GM10266 (cell line): ENCODE measurements around the gene MAGI1.

Experiments used
- DNase-seq: peaks from one replicate; pipeline ENCODE4 v3.0.0; 2012; ENCODE audit errors: extremely low spot score
- TF ChIP-seq, protein P1 (sequence below): IDR thresholded peaks from 2 replicates; pipeline ENCODE4 v1.5.1; 2012; ENCODE audit warnings: mild to moderate bottlenecking, low read depth; ENCODE audit not compliant: control insufficient read depth, insufficient read depth; ENCODE audit errors: missing control alignments

MAGI1 gene

DNA sequence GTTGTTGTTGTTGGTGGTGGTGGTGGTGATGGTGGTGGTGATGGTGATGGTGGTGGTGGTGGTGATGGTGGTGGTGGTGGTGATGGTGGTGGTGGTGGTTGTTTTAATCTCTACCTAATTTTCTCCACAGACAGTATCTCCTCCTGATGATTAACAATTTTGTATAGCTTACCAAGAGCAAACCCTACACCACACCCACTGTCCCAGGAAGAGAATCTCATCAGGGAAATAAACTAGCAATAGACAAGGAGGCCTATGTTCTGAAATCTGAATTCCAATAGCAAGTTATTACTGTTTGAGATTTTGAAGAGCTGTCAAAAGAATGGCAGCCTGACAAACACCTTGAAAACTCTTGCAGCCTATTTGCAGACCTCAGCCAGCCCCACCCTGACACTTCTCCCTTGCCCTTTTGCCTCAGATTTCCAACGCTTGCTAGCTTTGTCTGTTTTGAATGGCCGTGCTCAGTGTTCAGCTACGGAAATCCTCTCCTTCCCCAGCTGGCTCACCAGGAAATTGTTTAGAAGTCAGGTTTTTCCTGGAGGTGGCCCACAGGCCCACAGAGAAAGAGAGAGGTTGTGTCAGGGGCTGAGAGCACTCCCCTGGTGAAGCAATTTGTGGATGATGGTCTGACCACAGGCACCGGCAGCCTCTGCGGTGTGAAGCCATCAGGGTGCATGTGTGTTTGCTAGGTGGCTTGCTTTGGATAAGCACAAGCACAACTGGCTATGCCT is 101.6 kb downstream of the MAGI1 start:
- no peak for DNase-seq
- TF ChIP-seq, protein P1, sequence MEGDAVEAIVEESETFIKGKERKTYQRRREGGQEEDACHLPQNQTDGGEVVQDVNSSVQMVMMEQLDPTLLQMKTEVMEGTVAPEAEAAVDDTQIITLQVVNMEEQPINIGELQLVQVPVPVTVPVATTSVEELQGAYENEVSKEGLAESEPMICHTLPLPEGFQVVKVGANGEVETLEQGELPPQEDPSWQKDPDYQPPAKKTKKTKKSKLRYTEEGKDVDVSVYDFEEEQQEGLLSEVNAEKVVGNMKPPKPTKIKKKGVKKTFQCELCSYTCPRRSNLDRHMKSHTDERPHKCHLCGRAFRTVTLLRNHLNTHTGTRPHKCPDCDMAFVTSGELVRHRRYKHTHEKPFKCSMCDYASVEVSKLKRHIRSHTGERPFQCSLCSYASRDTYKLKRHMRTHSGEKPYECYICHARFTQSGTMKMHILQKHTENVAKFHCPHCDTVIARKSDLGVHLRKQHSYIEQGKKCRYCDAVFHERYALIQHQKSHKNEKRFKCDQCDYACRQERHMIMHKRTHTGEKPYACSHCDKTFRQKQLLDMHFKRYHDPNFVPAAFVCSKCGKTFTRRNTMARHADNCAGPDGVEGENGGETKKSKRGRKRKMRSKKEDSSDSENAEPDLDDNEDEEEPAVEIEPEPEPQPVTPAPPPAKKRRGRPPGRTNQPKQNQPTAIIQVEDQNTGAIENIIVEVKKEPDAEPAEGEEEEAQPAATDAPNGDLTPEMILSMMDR, result no peak

DNA sequence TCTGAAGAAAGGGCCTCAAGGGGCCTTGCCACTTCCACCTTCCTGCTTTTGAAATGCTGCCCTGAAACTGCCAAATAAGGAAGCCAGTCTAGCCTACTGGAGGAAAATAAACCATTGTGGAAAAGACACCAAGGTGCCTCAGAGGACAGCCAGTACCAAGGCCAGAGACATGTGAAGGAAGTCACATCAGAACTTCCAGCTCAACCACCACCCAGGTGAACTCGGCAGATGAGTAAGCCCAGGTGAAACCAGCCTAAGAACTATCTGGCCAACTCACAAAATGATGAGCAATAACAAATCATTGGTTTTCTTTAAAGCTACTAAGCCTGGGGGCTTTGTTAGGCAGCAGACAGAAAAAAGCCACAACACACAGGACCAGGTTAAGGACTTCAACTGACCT is 103.0 kb downstream of the MAGI1 start:
- DNase-seq, result no peak
- TF ChIP-seq, protein P1, result no peak

DNA sequence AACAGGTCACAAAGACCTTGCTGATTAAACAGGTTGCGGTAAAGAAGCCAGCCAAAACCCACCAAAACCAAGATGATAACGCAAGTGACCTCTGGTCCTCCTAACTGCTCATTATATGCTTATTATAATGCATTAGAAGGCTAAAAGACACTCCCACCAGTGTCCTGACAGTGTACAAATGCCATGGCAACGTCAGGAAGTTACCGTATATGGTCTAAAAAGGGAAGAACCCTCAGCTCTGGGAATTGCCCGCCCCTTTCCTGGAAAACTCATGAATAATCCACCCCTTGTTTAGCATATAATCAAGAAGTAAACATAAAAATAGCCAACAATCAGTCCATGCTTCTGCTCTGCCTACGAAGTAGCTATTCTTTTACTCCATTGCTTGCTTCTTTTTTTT is 108.1 kb downstream of the MAGI1 start:
- no peak for DNase-seq
- TF ChIP-seq, protein P1, result no peak

DNA sequence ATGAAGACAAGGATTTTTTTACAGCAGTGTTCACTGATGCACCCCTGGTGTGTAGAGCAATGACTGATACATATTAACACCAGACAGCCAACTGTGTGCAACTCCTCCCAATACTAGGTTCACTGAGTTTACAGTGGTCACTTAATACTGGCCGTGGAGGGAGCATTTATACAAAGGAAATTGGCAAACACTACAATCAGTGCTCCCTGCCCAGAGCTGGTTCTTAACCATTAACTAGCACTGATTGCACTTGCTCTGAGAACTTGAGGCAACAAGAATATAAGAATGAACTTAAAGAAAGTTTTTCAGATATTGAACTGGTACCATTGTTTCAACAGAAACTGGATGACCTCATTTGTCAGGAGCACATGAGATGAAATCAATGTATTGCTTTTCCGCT is 110.6 kb downstream of the MAGI1 start:
- TF ChIP-seq, protein P1, result no peak
- no peak for DNase-seq

DNA sequence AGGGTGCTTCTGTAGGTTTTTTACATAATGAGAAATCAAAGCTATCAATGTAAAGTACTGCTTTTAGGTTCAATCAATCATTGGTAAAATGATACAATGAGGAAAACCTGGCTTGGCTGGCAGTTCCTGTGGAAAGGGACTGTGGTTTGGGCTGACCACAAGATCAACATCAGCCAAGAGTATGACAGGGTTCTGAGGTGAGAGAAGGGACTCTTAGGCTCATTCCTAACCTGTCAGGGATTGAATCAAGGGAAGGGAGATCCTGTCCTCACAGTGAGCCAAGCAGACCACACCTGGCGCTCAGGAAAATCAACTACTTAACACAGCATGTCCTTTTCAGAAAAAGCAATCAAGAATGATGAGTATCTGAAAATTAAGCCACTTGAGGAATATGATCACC is 111.1 kb downstream of the MAGI1 start:
- no peak for DNase-seq

DNA sequence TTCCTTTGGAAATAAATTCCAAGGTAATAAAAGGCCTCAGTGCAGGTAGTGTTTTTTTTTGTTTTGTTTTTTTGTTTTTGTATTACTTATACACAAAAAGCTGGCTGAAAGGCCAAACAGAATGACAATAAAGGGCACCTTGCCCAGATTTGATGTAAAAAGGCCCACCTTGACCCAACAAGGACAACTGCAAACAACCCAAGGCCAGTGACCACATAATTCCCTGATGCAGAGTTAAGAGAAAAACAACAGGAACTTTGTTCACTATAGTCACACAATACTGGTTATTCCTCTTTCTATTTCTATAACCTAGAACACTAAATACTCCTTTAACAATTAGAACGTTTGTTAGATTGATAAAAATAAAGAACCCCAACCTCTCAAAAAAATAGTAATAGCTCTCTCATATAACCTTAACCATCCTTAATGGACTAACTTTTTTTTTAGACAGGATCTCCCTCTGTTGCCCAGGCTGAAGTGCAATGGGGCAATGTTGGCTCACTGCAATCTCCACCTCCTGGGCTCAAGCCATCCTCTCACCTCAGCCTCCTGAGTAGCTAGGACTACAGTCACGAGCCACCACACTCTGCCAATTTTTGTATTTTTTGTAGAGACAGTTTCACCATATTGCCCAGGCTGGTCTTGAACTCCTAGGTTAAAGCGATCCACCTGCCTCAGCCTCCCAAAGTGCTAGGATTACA is 113.3 kb downstream of the MAGI1 start:
- TF ChIP-seq, protein P1, result no peak
- no peak for DNase-seq

More for the DNA sequence above, 111.1 kb downstream of the MAGI1 start:
- TF ChIP-seq, protein P1, result no peak

DNA sequence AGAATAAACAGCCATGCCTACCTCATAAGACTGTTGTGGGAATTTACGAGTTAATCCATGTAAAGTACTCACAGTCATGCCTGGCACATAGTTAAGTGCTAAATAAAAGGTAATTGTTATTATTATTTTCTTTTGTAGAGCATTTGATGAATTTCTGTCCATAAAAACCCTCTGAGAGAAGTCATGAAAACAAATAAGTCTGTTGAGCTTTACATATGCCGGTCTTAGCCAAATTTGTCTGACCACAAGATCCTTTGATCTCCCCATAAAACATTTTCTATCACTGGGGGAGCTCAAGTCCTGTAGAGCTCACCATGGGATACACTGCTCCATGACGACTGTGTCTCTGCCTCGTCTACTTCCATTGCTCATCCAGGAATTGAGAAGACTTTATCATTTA is 114.0 kb downstream of the MAGI1 start:
- DNase-seq, result no peak
- TF ChIP-seq, protein P1, result no peak
